ENCODE data around the gene GLMP.
A peak's percentile ranks its signal among the peaks of the same experiment; 100 is the strongest.

The GLMP gene

DNA sequence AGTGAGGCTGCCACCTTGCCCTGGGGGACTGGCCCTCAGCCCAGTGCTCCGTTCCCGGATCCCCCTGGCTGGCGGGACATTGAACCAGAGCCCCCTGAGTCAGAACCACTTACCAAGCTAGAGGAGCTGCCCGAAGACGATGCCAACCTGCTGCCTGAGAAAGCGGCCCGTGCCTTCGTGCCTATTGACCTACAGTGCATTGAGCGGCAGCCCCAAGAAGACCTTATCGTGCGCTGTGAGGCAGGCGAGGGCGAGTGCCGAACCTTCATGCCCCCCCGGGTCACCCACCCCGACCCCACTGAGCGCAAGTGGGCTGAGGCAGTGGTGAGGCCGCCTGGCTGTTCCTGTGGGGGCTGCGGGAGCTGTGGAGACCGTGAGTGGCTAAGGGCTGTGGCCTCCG is 10.0 kb downstream of the GLMP start:
- no peak for DNase-seq

DNA sequence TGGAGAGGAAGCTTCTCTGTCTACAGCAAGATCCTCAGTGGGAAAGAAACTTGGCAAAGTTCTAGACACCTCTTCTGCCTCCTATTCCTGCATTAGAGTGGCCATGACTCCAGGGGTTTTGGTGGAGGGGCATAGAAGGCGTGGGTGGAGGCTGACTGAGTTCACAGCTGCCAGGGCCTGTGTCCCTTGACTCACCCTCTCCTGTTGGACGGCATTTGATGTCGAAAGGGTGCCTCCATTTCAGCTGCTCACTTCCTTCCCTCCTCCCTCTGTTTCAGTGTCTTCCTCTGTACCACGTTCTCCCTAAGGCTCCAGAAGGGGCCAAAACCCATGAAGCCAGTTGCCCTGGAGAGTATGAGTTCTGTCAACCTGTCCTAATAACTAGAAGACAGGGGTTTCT is 10.7 kb downstream of the GLMP start:
- DNase-seq, result no peak

DNA sequence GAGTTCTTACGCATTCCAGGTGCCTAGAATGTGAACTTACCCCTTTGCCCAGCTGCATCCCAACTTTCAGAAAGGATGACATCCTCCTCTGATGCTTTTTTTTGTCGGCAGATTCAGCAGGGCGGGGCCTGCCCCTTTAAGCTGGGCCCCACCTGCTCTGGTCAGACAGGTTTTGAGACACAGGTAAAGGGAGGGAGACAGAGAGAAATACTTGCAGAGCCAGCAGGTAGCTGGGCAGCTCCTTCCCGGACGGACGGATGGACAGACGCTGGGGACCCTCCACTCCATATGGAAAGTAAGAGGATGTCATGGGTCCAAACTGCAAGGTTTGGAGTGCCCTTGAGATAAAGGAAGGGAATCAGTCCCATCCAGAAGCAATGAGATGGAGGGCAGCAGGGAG is 11.4 kb downstream of the GLMP start, which contains the start of gene TMEM79:
Gene TMEM79 (plus strand): TSS at position 214 of the 400 bp plus-strand sequence. CDS start 902 bp downstream, outside the sequence.
- DNase-seq, result no peak

DNA sequence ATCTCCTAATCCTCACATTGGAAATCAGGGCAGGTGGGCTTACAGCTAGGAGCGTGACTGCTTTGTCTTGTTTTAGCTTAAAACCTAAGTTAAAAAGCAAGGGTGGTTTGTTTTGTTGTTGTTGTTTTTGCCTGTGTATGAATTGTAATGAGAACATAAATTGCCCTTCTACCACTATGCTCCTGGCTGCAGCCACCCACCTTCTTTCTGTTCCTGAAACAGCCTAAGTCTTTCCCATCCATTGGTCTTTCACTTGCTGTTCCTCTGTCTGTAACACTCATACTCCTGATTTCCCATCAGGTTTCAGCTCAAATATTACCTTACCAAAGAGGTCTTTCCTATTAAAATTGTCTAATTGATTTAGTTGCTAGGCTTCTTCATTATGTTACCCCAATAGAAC is 12.0 kb downstream of the GLMP start:
- DNase-seq, result no peak

DNA sequence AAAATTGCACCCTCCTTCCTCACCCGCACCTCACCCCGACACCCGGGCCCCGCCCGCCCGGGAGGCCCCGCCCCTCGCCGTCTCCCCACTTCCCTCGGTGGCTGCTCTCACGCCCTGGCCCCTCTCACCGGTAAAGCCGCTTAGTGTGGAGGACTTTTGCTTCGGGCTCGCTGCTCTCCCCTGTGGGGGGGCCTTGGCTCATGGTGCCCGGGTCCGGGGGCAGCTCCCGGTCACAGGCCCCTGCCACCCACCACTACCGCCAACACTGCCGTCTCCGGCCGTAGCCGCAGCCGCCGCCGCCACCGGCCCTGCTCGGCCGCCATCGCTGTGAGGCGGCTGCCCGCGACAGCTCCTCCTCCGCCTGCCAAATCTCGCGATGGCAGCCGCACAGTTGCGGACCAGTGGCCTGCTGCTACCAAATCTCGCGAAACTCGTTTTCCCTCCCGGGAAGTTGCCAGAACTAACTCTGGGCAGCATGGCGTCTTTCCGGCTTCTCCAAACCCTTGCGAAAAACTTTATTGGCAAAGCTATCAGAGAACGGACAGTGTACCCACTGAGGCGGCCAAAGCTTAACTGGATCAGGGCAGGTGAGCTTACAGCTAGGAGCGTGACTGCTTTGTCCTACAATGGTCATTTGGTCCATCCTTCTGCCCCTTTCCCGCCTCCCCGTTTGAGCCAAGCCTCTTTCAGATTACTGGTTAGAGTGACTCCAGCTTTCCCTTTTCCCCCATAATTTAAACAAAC is 12.8 kb downstream of the GLMP start, which contains the start of gene SMG5:
Gene SMG5 (minus strand): TSS at position 347 of the 744 bp plus-strand sequence. CDS start 145 bp downstream, at position 202.
- DNase-seq, result peak; percentile 95

DNA sequence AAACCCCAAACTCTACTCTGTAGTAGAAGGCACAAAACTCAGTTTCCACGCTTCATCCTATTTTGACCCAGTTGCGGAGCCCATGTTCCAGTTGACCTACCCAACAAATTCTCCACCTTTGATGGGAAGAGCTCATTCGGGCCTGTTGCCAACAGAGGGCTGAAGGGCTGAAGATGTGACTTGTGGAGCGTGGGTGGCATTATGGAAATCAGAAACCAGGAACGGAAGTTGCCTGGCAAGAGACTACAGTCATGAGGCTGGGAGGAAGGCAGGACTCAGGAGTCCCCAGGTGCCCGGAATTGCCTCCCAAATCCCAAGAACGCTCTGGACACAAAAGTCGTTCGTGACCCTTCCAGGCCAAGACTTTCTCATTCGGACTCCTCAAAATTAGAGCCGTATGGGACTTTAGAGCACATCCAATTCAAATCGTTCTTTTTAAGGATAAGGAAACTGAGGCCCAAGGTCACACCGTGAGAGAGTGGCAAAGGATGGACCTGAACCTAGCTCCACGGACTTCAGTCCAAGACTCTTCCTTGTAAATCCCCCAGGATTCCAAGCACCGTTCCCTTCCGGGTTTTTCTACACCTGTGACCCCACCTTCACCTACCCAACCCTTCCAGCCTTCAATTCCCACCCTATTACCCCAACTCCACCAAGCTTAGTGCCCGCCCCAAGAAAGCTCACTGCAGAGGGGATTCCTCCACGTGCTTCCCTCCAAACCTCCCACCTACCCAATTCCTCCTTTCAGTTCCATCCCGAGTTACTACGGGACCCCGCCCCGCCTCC is 13.6 kb downstream of the GLMP start:
- peak; percentile 31 to 37 for DNase-seq

DNA sequence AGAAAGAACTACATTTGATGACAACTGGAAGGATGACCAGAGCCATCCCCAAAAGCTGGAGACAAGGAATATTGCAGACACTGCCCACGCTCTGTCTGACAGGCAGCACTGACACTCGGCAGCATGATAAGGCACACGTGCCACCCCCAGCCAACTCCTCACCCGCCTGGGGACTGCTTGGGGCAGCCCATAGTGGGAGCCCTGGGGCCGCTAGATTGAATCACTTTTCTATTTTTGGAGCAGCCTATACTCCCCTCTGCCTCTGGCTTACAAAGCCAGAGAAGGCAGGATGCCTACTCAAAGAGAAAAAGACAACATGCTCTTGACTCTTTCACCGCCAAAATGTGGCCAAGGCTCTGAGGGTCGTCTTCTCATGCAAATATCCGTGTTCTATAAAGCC is 14.2 kb downstream of the GLMP start:
- peak; percentile 75 to 84 for DNase-seq

DNA sequence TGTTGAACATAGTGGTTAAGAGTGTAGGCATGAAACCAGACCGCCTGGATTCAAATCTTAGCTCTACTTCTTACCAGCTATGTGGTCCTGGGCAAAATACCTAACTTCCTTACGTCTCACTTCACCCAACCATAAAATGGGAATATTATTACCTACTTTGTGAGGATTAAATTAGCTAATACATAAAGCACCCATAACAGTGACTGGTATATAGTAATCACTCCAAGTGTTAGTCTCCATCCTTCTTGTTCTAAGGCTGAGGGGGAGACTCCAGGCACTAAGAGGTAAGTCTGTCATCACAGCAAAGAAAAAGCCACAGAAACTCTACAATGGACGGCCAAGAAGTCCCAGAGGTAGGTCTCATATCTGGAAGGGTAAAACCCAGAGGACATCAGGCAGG is 15.6 kb downstream of the GLMP start:
- no peak for DNase-seq

DNA sequence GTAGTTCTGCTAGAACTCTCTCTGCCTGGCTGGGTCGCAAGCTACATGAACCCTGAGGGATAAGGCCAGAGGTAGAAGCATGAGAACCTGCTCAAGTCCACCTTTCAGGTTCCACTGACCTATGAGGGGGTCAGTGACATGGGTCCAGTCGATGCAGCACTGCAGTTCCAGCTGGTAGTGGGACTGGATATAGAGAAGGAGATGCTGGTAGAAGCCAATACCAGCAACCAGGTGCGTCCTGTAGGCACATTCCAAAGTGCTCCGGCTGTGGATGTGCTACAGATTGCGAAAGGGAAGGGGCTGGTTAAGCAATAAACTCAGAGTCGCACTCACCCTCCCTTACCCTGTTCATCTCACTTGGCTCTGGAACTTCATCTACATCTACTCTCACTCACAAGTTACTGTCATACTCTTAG is 18.5 kb downstream of the GLMP start:
- DNase-seq, result peak; percentile 23 to 29

DNA sequence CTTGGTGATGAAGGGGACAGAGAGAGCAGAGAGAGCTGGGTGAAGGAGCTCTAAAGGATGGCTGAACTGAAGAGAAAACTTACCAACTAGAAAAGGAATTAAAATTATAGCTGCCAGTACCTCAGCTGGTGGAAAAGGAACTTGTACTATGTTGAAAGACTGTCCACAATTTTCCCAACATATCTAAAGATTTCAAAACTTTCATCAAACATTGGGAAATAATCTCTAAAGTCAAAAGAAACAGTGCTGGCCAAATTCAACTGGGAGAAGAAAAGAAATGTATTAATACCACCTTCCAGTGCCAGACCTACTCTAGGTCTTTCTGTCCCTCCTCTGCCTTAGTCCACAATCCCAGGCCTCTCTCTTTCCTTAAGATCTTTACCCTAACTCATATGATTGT is 18.9 kb downstream of the GLMP start:
- DNase-seq, result no peak

DNA sequence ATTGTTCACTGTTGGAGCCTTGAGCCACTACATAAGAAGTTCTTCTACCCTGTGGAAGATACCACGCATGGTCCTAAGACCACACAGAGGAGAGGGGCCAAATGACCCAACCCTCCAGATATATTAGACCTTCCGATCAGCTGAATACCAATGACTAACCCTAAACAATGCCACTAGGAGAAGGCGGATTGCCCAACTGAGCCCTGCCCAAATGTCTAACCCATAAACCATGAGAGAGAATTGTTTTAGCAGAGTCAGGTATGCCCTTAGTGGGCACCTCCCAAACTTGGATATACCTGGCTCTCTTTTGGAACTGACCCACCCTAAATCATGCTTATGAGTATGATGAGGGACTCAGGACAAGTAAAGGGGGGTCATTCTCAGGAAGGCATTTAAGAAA is 25.2 kb downstream of the GLMP start:
- DNase-seq, result no peak

DNA sequence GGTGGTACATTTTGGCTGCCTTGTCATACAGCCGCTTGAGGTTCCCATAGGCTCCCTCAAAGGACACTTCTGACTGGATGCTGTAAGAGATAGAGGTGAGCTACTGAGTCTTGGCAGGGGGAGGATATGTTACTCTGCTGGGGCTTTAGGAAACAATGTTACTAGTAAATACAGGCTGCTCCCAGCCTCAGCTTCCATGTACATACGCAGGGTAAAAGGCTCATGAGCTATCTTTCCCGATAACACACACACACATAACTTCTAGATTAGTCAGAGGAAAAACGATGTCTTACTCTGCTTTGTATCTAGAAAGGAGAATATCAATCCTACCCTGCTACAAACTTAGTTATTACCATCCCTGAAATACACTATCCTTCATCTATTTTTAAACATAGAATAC is 27.1 kb downstream of the GLMP start:
- DNase-seq, result no peak

DNA sequence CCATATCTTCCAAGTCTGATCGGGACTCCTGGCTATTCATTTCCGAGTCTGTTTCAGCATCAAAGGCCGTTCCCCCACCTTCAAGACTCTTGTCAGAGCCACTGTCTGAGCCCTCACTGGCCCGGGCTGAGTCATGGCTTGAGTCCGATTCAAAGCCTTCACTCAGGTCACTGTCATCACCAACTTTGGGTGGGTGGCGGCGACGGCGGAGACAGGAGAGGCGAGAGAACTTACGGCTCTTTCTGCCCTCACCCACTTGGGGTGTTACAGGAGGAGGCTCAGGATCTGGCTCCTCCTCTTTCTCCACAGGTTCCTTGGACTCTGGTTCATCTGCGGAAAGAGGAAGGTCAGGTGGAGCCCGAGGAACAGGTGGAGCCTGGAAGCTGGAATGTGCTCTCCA is 29.4 kb downstream of the GLMP start:
- DNase-seq, result no peak

DNA sequence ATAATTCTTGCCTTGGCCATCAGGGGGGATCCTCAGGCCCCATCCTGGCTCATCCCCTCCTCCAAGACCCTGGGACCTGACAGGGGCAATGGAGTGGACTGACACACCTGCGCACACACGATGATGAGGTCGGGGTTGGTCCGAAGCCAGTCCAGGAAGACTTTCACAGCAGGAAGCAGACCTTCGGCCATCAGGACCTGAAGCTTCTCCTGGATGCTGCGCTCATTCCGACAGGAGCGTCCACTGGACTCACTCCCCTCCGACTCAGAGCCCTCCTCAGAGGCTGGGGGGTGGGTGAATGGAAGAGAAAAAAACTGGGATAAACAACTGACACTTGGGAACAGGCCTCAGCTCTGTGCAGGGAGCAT is 32.2 kb downstream of the GLMP start:
- no peak for DNase-seq

DNA sequence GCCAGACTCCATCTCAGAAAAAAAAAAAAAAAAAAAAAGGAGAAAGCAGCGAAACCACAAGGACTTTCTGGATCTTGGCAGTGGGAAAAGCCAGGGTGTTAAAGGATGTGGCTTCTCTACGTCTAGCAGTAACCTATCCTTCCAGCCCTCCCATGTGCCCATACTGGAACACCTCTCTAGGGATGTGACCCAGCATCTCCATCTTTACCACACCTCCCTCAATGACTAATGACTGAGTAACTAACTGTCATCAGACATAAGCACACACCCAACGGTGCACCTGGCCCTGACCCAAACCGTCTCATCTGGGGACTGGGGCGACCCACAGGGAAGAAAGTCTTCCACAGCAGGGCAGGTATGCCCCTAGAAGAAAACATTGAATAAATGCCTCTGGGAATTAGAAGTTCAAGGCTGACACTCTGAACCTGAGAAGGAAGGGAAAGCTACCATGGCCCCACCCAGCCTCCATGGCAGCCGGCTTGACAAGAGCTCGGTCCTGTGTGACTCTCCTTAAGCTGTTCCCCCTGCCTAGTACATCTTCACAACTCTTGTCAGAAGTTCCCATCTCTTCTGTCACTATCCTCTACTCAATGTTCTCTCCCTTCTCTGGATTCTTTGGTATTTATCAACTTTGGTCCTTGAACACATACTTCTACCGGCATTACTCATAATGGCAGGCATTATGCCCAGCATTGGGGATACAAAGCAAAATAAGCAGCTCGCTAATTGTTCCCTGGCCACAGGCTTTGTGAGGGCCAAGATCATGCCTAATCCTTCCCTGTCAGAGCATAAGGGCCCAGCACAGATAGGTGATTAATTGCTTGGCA is 32.8 kb downstream of the GLMP start:
- no peak for DNase-seq

DNA sequence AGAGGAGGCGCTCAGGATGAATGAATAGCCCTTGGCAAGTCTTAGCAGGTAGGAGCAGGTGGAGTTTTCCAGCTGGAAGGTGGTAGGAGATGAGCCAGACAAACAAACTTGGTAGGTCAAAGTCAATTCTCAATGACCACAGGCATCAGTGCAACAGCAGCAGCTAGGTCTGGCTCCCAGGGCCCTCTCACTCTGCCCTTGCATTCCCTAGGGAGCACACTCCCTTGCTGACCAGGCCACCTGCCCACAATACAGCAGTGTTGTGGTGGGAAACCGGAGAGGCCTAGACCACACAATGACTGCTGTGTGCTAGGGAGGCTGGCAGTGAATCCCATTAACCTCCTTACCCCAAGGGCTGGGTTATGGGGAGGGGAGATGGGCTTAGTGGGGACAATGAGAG is 34.6 kb downstream of the GLMP start:
- DNase-seq, result no peak

DNA sequence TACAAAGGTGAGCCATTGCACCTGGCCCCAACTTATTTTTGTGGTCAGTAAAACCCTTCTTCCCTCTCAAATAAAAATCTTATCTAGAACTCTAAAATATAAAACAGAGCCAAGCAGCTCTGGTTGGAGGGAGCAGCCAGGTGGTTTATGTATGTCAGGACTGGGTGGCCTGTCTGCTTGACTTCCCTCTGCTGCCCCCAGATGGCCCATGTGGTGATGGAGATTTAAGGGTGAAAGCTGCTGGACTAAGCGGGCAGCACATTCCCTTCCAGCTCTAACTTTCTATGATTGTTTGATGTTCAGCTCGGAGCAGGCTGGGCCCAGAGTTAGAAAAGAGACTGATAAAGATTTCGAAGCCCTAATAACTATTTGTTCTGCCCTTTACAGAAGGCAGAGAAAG is 35.7 kb downstream of the GLMP start:
- DNase-seq, result peak; percentile 43 to 55

DNA sequence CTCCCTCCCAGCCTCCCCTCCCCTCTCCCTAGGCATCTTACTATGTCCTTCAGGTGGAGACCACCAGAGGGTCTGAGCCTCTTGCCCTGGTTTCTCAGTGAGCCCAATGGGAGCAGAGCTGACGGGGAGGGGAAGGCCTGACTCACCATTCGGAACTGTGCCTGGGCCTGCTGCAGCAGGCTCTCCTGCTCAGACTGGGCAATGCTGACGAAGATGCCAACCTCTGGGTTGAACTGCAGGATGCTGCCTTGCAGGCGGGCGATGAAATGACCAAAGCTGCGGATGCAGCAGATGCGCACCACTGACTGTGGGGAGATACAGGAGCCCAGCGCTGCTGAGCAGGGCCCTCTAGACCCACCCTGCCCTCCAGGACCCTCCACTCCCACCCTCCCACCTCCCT is 36.6 kb downstream of the GLMP start:
- DNase-seq, result no peak

DNA sequence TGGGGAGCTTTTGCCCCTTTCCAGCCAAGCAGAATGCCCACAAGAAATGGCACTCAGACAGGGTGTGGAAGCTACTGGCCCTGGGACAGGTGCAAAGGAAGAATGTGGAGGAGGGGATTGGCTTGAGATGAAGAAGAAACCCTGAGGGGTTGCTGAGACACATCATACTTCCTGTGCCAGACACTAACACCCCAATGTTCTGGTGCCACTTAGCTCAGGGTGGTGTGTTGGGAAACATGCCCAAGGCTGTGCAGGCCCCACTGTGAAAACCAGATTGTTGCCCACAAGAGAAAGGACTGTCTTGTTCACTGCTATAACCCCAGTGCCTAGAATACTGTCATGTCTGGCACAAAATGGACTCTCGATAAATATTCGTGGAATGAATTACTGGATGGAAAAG is 37.8 kb downstream of the GLMP start:
- DNase-seq, result peak; percentile 79 to 89

DNA sequence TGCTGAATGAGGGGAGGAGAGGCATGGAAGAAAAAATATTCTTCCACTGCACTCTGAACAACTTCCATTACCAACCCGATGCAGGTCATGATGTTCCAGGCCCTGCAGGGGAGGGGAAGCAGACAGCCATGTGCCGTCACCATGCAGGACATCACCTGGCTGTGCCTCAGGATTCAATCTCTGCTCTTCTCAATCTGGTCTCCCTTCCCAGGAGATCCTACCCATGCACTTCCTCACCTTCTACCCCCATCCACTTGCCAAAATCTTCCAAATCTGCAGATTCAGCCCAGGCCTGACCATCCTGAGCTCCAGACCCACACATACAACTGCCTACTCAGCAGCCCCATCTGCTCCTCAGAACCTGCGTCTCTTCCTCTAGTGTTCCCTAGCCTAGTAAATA is 41.8 kb downstream of the GLMP start:
- no peak for DNase-seq

DNA sequence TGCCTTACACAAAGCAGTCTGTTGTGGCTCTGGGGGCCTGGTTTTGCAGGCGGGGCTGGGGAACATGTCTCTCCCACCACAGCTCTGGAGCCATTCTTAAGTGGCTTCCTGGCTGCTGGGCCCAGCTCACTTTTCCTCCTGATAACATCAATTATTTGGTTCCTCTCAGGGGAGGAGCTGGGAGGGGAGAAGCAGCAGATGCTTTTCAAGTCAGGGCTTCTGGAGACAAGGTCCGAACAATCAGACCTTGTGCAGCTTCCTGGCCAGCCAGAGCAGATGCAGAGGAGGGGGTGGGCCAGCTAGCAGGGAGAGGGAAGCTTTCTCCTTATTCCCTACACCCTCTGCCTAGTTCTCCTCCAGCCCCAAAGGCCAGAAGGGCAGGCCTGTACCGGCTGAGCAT is 44.0 kb downstream of the GLMP start:
- peak; percentile 71 to 74 for DNase-seq

DNA sequence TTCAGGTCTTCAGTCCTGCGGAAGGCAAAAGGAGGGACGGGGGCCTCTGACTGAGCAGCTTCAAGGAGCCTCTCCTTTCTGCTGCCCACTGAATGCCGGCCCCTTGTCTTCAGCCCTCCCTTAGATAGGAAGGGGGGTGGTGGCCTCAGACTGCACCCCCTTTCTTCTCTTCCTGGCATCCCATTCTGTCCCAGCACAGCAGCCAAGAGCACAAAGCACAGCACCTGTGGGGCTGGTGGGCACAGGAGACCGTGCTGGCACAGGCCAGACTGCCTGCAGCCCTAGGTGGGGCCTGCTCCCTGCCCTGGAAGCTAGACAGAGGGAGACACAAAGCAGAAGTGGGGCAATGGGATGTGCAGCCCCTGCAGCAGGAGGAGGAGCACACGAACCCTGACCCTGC is 45.9 kb downstream of the GLMP start:
- DNase-seq, result no peak

DNA sequence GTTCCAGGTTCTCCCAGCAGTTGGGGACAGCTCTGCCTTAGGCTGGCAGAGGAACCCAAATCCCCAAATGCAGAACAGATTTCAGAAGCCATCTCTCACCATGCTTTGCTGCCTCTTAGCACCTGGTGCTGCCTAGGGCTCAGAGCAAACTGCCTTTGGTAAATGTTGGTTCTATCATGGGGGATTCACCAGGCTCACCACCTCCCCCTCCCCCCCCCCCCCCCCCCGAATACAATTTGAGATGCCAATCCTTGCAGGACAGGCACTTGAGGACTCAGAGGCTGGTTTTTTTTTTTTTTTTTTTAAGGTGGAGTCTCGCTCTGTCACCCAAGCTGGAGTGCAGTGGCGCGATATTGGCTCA is 47.2 kb downstream of the GLMP start:
- DNase-seq, result no peak

Measured in Kasumi-1 (cell line).